Endothelial cell of umbilical vein (primary cell): ENCODE data around the gene METTL26.

Source experiments
- POLR2A ChIP-seq: IDR thresholded peaks from 2 replicates; pipeline ENCODE4 v1.6.1; 2012; ENCODE audit warnings: low read depth, mild to moderate bottlenecking, control low read depth, low read length
- TF ChIP-seq, protein P1 (sequence below): IDR thresholded peaks from 2 replicates; pipeline ENCODE4 v1.6.1; 2011; ENCODE audit not compliant: insufficient read depth, insufficient read length

DNA sequence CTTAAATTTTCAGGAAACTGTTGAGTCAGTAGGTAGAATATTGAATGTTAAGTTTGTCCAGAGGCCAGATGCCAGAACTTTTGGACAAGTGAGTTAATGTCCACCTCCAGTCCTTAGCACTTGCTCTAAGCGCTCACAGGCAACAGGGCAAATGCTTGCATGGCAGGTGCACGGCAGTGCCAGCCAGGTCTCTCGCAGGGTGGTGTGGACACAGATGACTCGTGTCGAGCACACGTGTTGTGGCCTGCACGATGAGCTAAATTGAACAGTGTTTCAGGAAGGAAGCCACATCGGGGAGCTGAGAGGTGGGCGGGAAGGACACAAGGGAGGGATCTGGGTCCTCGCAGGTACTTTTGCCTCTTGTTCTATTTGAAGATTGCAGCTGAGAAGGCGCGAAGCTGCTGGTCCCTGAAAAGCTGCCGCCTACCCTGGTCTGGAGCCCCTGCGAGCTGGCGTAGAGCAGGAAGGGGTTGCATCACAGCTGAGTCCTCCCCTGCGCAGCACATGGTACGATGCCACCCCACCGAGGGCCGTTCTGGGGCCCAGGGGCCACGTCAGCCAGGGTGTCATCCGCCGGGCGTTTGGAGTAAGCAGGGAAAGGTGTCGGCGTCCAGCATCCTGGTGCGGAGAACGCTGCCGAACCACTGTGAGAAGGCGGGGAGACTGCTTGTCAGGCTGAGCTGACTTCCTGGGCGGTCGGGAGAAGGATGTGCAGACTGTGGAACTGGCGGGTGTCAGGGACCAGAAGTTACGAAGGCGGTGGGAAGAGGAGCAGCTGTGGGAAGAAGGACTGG lies 40.0 kb downstream of the METTL26 start:
- no peak for TF ChIP-seq POLR2A
- TF ChIP-seq, protein P1, sequence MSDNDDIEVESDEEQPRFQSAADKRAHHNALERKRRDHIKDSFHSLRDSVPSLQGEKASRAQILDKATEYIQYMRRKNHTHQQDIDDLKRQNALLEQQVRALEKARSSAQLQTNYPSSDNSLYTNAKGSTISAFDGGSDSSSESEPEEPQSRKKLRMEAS, result no peak
